NK-92 treated with Interleukin-12 subunit alpha and Interleukin-12 subunit beta, amount 100 ng/mL, for 24 hours (cell line): ENCODE data around the gene SLC38A8.

Experiments
- DNase-seq: peaks from one replicate; lab custom pipeline; 2025; lab: John Stamatoyannopoulos, UW

SLC38A8 gene

DNA sequence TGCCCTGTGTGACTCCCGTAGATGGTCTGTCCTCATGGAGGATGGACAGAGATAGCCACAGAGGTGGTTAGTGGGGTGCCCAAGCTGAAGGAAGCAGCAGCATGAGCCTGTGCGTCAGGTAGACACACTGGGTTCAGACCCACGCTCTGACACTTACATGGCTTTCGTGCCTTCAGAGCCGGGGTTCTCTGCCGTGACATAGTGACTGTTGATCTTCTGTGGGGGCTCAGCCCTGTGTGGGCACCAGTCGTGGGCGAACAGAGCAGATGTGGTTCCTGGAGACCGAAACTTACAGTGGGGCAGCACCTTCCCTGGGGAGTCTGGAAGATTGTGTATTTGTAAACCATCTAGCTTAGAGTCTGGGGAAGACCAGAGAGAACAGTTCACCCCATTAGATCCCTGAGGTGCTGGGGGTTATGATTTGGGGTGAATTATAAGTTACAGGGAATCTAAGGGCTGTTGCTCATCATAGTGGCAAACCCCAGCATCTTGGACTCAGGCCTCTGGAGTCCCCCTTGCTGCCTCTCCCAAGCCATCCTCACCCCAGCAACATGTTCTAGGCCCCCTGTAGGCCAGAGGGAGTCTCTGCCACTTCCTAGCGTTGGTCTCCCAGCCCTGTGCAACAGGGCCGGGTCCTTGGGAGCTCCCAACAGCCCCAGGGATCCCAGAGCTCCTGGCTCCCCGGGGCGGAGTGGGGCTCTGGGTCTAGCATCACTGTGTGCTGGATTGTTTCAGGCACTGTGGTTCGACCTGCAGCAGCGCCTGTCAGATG is 45.9 kb downstream of the SLC38A8 start:
- DNase-seq = no peak

DNA sequence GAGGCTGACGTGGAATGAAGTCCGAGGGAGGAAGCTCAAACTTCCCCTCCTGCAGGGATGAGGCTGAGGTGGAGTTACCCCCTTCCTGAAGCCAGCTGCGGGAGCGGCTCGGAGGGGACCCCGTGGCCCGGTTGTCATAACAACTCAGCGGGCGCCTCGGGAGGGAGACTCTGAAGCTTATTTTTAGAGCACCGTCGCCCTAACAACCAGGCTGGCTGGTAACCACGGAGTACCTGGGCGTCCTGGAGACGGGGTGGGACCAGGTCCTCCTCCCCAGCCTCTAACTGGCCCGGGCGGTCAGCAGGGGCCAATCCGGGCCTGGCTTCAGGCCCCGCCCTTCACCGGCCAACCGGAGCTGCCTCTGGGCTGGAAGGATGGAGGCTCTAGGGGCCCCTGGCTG is 46.8 kb downstream of the SLC38A8 start:
- DNase-seq = no peak

DNA sequence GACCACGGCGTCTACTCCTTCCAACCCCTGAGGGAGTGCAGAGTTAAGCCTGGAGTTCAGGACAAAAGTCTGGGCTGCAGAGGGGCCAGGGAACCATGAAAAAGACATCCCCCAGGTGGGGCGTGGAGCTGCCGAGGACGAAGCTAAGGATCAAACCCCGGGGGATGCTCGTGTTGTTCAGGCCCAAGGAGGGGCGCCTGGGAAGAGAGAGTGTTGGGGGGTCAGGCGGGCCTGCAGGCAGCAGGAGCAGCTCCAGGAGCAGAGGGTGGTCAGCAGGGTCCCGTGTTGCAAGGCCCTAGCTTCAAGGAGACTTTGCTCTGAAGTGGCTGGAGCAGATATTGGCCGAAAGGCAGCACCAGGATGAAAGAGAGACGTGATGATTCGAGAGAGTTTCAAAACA is 47.9 kb downstream of the SLC38A8 start:
- no peak for DNase-seq

DNA sequence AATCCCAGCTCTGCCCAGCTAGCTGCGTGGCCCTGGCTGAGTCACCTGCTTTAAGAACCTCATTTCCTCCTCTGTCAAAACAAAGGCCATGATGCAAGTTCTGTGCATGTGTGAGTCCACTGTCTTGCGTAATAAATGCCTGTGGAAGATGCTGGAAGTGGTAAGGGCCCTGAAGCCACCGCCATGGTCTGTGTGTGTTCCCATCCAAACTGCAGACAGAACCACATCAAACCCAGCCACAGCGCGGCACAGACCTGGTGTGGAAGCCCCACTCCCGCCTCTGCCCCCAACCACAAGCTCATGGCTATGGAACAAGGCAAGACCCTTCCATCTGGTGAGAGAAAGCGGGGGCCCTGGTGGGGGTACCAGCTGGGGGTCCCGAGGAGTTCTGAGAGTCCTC is 48.5 kb downstream of the SLC38A8 start:
- DNase-seq = peak; percentile 46

DNA sequence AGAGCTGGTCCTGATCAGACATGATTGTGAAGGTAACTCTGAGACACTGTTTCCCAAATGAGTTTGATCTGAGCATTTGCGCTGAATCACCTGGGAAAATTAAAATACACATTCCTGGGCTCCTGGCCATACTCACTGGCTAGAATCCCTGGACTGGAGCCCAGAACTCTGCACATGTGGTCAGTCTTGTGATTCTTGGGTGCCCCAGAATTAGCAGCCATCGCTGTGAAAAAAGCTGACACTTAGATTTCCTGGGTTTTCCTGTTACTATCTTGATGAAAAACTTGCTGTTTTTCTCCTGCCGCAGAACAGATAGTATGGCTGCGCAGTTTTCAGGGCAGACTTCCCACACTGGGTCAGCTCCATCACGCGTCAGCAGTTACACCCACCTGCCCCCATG is 50.0 kb downstream of the SLC38A8 start:
- no peak for DNase-seq

DNA sequence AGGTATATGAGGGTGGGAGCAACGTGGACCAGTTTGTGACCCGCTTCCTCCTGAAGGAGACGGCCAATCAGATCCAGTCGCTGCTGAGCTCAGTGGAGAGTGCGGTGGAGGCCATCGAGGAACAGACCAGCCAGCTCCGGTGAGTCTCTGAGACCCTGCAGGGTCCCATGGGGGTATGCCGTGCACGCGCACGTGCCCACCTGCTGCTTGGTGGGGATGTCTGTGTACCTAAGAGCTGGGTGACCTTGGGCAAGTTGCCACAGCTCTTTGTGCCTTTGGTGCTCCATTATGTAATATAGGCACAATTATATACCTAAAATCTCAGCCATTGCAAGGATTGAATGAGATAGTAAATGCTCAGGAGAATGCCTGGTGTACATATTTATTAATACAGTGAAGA is 52.1 kb downstream of the SLC38A8 start:
- no peak for DNase-seq

DNA sequence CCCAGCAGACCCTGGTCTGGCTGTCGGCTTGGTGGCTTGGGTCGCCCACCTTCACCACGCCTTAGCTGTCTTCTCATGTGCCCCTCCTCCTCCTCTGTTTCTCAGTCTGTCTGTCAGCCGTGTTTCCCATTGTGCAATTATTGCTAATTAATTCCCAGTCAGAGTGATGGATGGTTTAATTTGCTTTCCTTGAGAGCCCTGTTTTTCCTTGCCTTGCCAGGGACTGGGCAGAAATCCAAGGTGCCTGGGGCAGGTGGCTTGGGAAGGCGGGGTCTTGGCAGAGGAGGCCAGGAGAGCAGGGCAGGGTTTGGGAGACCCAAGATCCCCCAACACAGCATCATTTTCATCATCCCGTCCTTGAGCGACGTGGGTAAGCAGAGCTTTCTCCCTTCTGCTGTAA is 53.3 kb downstream of the SLC38A8 start:
- no peak for DNase-seq

DNA sequence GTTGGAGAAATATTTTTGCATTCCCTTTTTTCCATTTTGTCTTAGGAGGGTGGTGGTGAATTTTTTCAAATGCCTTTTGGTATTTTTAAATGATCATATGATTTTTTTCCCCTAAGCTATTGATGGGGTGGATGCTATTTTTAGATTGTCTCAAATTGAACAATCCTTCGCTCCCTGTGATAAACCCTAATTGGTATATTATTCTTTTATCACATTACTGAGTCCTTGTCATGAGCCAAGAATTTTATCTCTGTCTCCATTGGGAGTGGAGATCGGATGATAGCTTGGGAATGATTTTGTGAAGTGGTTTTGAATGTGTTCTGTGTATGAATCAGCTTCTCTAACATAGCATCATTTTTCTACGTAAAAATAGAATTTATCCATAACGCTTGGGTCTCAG is 59.1 kb downstream of the SLC38A8 start:
- DNase-seq = no peak

DNA sequence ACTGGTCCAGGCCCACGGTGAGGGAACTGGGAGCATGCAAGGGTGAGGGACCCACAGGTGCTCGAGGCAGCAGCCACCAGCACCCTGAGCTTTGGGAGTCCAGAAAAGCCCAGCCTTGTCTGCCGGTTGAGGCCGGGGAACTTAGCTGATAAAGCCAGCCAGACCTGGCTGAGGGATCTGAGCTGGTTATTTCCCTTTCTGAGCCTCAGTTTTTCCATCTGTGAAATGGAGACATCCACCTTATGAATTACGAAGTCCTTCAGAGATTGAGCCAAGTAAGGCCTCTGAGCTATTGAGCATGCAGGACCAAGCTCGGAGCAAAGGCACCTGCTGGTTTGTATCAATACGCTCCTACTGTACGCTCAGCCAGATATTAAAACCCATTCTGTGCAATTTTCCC is 60.8 kb downstream of the SLC38A8 start:
- DNase-seq = no peak

DNA sequence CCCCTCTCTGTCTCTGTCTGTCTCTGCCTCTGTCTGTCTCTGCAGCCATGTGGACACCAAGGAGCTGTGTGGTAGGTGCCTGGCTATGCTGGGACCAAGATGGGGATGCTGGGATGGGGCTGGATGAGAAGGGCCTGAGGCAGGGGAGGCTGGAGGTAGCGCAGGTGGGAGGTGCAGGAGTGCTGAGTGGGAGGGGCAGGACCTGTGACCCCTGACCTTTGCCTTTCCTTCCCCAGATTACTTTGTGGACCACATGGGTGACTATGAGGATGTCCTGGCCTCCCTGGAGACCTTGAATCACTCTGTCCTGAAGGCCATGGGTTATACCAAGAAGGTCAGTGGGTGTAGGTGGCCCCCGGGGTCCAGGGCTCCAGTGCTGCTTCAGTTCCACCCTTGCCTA is 61.8 kb downstream of the SLC38A8 start:
- DNase-seq = no peak

DNA sequence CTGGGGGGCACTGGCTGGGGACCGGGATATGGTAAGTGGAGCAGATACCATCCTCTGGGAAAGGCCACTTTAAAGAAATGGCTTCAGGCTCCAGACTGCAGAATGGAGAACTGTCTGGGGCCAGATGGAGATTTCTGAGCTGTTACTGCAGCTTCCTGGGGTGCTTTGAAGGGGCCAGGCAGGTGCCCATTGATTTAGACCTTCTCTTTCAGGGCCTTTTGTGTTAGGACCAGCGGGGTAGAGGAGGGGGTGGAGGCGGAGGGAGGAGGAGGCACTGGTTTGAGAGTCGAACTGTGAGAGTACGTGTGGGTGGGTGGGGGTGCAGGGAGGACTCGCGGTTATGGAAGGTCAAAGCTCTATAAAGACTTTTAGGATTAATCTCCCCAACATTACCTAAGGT is 63.2 kb downstream of the SLC38A8 start:
- no peak for DNase-seq

DNA sequence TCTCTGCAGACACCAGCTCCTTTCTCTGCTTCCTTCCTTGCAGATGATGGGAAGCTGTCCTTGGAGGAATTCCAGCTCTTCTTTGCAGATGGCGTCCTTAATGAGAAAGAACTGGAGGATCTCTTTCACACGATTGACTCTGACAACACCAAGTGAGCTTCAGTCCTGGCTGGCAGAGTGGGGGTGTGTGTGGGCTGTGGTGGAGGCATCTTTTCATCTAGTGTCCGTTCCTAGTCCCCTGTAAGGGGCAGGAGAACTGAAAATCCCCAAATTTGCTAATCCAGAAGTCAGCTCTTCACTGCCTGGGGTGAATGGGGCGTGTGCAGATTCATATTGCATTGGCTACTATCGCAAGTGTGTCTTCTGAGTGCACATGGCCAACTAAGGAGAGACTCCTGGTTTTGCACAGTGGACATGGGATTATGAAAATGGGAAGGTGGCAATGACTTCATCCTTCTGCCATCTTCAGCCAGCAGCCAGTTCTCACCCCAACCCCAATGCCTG is 64.1 kb downstream of the SLC38A8 start:
- DNase-seq = no peak

DNA sequence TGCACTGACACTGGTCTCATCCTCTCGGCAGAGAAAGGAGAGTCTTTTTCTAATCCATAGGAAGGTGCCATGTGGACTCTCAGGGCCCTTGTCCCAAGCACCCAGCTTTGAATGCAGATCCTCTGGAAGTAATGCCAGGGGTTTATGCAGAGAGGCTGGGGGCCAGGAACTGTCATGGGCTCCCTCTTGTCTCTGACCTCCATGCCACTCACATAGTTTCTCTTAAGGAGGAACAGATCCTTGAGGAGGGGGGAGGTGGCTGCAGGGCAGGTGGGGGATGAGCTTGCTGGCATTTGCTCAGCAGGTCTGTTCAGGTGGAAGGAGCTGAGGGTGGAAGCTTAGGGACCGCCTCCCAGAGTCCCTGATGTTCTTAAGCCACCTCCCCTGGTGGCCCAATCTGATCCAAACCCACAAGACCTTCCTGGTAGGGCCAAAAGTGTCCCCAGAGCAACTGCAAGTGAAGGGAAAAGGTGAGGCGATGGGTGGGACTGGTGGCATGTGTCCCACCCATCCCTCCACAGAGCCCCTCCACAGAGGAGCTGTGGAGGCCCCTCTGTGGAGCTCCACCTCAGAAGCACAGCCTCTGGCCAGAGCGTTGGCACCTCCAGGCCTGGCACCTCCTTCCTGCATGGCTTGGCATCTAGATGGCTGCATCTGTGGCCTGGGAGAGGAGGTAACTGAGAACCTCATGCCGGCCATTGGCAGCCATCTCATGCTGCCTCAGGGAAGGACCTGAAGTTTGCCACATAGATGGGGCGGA is 65.4 kb downstream of the SLC38A8 start:
- DNase-seq = no peak

DNA sequence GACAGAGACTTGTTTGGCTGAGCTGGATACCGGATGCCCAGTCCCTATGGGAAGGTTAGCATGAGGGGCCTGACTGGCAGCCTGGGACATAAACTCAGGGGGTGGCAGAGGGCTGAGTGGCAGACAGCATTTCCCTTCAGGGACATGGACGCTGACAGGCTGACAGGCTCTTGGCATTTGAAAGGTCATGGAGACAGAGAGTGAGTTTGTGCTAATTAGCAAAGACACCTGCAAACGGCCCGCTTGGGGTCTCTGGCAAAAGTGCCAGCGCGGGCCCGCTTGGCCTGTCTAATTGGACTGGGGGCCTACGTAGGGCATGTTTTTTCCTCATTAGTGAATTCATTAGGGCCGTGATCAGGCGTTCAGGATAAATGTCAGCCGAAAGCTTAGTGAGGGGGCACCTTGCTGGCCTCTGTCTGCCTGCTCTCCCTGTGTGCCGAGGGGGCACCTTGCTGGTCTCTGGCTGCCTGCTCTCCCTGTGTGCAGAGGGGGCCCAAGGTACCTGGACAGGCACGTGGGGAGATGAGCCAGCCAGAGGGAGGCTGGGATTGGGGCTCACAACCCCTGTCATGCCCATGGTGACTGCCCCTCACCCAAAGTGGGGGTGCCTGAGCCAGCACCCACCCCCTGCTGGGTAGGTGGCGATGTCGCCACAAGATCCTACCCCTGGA is 66.9 kb downstream of the SLC38A8 start:
- DNase-seq = no peak

DNA sequence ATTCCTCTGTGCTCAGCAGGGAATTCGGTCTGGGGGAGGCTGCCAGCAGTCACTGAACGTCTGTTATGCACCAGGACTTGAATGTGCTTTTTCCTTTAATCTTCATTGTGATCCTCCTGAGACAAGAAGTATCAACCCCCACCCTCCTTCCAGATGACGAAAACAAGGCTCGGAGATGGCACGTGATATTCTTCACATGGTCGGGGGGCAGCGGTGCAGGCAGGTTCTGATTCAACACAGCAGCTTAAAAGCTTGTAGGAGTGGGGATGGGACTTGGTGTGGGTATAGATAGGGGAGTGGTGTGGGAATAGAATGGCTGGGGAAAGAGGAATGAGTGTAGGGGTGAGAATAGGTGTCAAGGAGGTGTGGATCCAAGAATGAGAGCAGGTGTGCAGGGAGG is 68.1 kb downstream of the SLC38A8 start:
- no peak for DNase-seq

DNA sequence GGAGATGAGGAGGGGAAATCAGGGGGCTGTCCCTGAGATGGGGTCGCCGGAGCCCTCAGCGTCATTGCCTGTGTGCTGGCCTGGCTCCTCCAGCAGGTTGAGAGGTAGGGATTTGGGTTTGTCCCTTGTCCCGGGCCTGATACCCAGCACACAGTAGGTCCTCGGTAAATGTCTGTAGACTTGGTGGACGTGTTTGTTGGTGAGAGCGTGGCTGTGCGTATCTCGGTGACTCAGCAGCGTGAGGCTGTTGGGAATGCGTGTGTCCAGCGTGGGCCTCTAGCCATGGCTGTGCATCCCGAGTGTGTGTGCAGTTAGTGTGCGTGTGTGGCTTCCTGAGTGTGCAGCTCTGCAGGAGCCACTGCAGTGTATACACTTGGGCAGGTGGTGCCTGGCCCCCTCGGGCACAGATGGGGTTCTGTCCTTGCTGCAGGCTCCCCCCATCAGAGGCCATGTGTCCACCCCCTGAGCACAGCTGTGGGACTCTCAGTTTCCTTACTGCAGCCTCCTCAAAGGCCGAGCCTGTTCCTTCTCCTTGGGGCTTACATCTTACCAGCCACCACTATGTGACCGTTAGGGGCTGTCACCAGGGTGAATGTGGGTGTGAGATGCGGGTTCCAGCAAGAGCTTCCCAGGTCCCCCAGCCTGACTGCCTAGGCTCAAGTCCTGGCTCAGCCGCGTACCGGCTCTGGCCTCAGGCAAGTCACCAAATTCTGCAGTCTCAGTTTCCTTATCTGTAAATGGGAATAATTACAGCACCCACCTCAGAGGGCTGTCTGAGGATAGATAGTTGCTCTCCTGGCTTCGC is 68.8 kb downstream of the SLC38A8 start:
- DNase-seq = no peak

DNA sequence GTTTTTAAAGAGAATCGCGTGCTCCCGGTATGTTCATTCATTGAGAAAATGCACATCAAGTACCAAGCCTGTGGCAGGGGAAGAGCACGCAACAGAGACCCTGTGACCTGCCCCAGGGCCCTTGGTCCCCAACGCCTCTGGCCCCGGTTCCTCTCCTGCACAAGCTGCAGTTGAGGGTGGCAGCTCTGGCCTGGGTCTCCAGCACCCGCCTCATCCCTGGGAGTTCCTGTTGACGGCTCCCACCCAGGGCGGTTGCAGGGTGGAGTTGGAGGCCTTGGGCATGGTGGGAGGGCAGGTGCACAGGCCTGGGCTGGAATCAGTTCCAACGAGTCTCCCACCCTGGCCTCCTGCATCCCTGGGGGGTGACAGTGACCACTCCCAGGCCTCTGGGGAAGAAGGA is 69.5 kb downstream of the SLC38A8 start:
- DNase-seq = no peak

DNA sequence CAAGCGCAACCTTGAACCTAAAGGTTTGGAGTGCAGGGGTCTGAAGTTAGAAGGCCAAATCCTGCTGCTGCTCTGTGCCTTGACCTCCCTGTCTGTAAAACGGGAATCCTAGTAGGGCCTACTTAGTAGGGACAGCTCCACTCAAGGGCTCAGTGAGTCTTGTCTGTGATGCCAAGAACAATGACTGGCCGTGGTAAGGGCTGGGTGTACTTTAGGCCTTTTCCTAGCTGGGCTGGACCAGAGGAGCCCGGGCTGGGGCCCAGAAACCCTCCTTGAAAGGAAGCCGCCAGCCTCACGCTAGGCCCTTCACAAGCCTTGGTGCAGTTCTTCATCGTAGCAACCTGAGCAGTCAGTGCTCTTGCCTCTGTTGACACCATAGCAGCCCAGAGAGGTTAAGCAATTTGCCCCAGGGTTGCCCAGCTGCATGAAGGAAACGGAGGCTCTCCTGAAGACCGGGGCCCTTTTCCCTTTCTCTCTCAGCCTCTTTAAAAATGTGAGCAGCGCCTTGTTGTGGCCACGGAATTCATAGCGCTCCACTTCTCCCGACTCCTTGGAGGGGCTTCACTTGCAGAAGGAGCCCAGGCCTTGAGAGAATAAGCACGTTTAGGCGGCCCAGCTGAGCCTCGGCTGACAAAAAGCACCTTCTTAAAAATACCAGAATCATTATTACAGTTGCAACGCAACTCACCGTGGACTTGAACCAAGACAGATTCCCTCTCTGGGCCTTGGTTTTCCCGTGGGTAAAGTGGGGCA is 70.2 kb downstream of the SLC38A8 start:
- no peak for DNase-seq

DNA sequence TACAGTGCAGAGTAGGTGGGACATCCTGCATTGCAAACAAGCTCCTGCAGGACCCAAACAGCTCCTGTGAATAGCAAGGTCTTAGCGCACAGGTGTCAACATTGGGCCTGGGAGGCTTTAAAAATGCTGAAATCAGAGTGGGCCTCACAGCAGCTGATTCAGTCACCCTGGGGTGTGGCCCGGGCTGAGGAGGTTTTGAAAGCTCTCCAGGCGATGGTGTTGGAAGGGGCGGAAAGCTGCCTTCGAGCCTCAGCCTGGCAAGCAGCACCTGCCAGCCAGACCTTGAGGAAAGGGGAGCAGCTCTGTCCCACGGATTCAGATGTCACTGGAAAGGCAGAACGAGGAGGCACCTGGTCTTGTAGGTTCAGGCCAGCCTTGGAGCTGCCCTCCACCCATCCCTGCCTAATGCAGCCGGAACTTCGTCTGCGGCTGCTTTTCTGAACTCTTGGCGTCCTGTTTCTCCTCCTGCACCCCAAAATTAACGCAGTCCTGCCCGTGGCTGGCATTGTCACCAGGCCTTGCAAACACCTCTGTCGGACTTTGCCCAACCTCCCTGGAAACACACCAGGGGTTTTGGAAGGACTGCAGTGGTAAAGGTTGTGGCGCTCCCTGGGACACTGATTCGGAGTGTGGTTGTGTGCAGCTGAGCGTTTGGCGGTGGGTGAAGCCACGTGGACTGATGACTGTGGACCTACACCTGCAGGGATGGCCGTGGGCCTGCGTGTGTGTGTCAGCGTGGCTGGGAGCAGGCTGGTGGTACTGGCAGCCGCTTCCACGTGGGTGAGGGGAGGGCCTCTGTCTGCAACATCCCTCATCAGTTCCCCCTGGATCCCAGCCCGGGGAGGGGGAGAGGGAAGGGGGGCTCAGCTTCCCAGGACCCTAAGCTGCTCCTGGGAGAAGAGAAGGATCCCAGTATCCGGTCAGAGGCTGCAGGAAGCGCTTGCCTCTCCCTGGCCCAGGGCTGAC is 71.1 kb downstream of the SLC38A8 start:
- no peak for DNase-seq

DNA sequence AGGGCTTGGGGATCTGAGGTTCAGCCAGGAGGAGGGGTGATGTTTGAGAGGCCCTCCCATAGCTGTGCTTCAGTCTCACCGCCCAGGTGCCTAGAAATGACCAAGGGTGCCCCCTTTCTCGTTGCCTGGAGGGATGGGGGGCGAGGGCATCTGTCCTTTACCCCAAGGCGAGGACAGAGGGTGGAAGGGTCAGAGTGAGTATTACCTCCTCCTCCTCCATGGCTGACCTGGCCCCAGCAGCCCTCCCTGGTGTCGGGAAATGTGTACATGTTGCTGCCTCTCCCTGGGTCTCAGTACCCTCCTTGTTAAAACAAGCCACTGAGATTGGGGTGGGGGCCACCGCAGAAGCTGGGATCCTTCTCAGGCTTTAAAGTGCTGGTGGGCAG is 72.2 kb downstream of the SLC38A8 start:
- no peak for DNase-seq
